Medulla oblongata (tissue), 1 donor: ENCODE data around the gene HECTD1.
"Not testable (repeated sequence)": the region's sequence is repeated elsewhere in the genome, so short reads cannot be mapped to it uniquely, and the experiment has no call there.

ENCODE experiments used
- DNase-seq: peaks from one replicate; pipeline ENCODE4 v3.0.0-alpha.2; 2015; ENCODE audit errors: extremely low spot score

Gene HECTD1

DNA sequence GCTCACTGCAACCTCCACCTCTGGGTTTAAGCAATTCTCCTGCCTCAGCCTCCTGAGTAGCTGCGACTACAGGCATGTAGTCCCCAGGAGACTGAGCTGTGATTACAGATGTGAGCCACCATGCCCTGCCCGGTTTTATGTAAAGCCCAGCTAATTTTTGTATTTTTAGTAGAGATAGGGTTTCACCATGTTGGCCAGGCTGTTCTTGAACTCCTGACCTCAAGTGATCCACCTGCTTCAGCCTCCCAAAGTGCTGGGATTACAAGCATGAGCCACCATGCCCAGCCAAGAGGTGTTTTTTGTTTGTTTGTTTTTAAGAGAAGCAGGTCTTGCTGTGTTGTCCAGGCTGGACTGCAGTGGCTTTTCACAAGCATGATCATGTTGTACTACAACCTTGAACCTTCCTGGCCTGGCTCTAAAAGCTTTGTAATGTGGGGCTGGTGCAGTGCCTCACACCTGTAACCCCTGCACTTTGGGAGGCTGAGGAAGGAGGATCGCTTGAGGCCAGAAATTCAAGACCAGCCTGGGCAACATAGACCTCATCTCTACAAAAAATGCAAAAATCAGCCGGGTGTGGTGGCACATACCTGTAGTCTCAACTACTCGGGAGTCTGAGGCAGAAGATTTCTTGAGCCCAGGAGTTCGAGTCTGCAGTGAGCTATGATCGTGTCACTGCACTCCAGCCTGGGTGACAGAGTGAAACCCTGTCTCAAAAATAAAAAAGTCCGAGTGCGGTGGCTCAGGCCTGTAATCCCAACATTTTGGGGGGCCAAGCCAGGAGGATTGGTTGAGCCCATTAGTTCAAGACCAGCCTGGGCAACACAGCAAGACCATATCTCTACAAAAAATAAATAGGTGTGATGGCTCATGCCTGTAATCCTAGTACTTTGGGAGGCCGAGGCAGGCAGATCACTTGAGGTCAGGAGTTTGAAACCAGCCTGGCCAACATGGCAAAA, 113.4 kb downstream of the HECTD1 start:
- not testable (repeated sequence) for DNase-seq

DNA sequence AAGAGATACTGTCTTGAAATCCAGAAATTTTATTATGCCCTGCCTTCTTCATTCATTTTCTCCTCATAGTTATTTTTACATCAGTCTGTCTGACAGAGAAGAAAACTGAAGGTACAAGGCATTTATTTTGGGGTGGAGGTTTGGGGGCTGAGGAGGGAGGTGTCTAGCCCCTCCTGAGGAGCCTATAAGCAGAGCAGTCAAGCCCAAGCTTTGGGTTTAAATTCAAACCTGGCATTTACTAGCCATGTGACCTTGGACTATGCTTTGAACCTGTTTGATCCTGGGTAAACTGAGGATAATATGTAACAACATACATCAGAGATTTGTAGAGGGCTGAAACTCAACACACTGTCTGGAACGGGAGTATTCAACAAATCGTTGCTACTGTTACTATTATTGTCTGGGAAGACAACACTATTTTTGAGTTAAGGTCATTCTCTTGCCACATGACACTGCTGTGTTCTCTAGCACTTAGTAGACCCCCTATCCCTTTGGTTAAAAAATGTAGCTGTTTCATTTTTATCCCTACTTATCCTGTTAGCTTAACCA, 115.4 kb downstream of the HECTD1 start:
- no peak for DNase-seq

DNA sequence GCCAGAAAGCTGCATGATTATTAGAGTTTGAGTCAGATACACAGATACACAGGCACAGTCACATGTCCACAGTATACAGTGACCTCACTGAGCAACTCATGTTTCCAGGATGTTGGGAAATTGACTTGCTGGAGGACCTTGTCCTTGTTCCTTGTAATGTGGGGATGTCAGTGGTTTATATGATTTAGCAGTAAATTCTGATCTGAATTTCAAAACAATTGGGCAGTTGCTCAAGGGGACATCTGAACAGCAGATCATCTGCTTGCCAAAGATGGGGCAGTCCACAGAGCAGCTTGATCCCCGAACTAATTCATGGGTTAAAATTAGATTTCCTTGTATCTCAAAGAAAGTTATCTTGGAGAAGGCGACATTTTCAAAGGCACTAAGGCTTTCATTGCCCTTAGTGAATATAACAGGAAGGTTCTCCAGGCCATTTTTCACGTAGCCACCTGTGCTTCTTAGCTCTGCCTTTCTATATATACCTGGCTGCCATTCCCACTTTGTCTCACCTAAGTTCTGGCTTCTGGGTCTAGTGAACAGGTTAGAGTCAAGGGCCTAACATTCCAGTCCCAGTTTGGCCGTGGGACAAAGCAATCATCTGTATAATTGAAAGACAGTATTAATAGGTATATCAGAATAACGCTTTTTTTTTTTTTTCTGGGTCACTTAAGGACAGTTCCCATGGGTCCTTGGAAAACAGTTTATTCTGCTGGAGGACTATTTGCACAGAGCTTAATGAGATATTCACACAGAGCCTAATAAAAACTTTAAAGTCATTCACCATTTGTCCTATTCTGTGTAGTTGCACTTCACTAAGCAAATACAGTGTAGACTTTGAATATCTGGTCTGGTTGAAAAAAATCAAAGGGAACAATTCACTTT, 116.5 kb downstream of the HECTD1 start:
- DNase-seq = no peak

DNA sequence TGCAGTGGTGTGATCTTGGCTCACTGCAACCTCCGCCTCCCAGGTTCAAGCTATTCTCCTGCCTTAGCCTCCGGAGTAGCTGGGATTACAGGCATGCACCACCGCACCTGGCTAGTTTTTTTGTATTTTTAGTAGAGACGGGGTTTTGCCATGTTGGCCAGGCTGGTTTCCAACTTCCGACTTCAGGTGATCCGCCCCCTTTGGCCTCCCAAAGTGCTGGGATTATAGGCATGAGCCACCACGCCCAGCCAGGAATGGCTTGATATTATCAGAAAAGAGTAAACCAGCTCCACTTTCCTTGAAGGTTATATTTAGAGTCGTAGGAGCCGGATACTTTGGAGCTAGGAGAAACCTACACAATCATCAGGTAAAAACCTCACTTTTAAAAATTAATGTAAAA, 121.1 kb downstream of the HECTD1 start:
- DNase-seq = not testable (repeated sequence)

DNA sequence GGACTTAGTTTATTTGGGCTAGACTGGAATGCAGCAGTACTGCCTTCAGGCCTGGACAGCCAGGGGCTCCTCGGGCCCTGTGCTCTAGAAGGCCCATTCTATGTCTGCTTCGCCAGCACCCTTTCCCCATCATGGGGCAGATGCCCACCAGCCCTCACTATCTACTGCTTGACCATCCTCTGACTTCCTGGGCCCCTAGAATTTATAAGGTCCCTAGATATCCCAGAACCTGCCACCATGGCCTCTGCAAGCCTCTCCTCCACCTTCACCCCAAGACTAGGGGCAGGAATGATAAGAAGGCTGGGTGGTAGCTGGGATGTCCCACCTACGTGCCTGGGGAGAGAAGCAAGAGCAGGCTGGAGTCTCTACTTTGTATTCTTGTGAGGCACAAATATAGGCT, 122.6 kb downstream of the HECTD1 start:
- no peak for DNase-seq

DNA sequence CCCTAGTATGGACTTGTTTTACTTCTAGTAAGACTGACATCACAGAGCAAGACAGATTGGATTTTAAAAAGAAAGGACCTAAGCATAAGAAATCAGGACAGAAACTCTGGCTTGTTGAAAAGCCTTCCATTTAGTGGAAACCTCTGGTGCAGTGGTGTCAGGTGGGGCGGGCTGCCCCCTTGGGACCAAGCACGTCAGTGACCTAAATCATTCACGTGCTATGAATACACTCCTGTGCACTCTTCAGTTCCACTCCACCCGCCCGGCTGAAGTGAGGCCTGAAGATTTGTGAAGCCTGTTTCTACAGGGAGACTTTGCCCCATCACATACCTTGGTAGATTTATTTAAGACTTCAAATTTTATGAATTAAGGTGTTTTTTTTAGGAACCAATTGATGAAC, 123.2 kb downstream of the HECTD1 start:
- no peak for DNase-seq

DNA sequence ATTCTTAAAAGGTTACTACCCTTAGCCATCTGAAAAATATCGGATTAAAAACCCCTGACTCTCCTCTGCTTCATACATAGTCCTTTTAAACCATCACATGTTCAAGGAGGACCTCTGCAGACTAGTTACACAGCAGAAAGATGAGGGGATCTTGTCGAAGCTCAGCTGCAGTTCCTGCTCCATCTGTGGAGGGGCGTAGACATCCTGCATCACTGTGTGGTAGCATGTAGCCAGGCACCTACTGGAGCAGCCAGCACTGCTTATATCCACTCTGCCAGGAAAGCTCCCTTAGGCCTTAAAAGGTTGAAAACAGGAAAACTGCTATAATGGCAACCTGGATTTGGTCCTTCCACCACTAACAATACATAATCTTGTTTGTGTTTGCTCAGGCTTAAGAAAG, 123.8 kb downstream of the HECTD1 start:
- DNase-seq = no peak

DNA sequence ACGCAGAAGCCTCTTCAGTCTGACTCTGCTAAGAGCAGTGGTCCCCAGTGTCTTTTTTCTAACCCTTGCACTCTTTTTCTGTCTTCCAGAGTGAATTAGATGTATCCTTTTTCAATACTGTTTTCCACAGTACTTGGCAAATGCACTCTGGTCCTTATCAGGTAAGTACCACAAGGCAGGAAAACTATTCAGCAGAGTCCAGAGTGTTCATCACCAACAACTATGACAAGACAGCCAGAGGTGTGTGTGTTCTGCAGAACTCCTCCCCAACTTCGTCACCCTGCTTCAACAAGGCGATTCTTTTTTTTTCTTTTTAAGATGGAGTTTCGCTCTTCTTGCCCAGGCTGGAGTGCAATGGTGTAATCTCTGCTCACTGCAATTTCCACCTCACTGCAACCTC, 127.1 kb downstream of the HECTD1 start:
- no peak for DNase-seq

DNA sequence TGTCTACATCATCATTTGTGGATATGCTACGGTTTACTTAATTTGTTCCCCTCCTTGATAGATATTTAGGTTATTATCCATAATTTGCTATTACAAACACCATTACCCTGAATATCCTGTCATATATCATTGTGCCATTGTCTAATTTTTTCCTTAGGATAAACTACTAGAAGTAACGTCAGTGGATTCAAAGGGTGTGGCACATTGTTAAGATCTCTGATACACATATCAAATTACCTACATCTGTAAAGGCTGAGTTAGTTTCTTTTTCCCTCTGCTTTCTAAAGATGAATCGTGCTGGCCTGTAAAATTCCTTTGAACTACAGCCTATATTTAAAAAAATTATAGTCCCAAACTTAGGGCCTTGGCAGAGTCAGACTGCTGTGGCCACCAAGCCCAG, 127.5 kb downstream of the HECTD1 start:
- DNase-seq = no peak

DNA sequence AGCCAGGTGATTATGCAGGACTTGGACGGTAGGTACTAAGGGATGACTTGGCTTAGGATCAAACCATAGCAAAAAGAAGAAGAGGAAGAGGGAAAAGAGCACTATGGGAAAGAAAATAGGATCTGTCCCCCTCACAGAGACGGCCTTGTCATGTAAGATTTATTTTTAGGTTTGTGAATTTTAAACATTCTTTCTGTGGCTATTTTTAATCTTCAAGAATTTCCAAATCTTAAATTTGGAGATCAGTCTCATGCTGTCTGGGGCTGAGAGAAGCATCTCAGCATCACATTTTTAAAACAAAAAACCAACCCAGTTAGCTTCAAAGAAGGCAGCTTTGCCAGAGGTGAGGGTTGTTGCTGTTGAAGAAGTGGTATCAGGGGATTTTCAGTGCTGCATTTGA, 128.8 kb downstream of the HECTD1 start:
- DNase-seq = no peak

DNA sequence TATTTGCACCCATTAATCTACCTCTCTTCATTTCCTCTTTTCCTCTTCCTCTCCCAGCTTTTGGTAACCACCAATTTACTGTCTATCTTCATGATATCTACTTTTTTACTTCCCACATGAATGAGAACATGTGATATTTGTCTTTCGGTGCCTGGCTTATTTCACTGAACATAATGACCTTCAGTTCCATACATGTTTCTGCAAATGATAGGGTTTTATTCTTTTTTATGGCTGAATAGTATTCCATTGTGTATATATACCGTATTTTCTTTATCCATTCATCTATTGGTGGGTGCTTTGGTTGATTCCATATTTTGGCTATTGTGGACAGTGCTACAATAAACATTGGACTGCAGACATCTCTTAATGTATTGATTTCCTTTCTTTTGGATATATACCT, 132.4 kb downstream of the HECTD1 start:
- no peak for DNase-seq

DNA sequence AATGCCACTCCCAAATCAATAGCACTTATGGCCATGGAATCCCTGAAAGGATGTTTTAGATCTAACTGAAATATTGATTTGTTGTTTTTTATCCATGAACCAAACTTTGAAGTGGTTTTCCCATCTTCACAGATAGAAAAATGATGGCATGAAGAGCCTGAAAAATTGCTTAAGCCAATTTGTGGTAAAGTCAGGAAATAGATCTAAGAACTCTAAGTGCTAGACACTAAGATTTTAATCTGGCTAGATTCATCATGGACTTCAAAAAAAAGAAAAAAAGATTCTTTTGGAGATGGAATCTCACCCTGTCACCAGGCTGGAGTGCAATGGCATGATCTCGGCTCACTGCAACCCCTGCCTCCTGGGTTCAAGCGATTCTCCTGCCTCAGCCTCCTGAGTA, 136.4 kb downstream of the HECTD1 start:
- DNase-seq = no peak

DNA sequence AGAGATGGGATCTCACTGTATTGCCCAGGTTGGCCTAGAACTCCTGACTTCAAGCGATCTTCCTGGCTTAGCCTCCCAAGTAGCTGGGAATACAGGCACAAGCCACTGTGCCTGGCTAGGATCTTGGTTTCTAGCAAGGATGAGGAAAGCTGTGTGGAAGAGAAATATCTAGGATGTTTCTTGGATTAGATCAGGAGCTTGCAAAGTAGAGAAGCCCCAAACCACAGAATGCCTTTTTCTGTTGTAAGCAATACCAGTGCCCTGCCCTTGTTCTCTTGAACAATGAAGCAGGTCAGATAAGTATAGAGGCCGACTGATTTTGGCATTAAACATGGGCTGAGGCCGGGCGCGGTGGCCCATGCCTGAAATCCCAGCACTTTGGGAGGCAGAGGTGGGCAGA, 137.2 kb downstream of the HECTD1 start:
- no peak for DNase-seq

DNA sequence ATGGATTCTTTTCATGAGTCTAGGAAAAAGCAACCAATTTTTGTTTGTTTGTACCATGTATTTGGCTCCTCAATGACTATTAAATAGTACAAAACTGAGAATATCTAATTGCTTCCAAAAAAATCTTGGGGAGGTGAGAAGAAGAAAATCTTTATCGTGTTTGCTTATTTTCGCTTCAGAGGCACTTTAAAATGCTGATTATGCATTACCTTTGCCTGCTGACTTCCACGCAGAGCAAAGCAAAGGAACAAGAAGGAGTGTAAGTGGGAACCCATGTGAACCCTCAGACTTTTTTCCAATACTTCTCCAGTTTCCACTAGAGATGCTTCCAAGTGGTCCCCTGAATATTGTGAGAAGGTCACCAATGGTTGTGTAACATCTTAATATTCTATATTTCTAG, 138.2 kb downstream of the HECTD1 start:
- no peak for DNase-seq

DNA sequence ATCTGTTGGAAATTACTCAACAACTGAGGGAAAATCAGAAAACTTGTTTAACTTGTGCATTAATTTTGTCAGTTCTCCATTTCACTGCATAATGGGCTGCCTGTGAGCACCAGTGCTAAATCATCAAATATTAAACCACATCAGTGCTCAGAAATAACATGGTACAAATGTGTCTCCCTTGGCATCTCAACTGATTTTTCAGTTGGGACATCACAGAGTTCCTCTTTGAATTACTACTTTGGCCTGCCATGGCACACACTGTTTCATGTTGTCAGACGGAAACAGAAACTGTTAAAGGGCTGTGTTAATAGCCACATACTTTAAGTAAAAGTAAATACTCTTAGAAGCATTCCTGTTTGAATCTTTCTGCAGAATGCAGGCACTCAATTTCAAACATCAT, 139.4 kb downstream of the HECTD1 start:
- no peak for DNase-seq

DNA sequence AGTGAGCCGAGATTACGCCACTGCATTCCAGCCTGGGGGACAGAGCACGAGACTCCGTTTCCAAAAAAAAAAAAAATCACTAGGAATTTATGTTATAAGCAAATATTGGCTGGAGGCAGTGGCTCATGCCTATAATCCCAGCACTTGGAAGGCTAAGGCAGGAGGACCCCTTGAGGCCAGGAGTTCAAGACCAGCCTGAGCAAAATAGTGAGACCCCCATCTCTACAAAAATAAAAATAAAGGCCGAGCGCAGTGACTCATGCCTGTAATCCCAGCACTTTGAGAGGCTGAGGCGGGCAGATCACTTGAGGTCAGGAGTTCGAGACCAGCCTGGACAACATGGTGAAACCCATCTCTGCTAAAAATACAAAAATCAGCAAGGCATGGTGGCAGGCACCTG, 144.7 kb downstream of the HECTD1 start:
- DNase-seq = not testable (repeated sequence)

DNA sequence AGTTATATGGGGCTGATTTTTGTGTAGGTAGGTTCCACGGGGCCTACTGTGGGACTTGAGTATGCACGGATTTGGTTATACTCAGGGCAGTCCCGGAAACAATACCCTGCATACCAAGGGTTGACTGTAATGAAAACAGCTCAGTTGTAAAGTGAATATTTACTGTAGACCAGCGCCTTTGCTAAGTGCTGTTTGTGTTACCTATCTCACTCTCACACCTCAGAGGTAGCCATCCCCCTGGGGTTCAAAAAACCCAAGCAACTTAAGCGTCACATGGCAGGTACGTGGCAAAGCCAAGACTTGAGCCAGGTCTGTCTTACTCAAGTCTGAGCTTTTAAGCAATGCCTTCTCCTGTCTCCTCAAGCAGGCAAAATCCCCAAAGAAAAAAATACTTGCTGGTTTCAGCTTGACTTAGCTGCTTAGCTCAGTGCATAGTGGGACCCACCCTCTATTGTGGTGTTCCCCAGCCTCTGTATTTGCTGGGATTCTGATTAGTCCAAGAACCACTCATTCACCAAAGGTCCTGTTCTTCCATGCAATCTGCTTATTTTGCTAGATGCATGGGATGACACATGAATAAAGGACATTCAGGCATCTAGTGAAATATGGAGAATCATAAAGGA, 147.2 kb downstream of the HECTD1 start:
- DNase-seq = no peak

DNA sequence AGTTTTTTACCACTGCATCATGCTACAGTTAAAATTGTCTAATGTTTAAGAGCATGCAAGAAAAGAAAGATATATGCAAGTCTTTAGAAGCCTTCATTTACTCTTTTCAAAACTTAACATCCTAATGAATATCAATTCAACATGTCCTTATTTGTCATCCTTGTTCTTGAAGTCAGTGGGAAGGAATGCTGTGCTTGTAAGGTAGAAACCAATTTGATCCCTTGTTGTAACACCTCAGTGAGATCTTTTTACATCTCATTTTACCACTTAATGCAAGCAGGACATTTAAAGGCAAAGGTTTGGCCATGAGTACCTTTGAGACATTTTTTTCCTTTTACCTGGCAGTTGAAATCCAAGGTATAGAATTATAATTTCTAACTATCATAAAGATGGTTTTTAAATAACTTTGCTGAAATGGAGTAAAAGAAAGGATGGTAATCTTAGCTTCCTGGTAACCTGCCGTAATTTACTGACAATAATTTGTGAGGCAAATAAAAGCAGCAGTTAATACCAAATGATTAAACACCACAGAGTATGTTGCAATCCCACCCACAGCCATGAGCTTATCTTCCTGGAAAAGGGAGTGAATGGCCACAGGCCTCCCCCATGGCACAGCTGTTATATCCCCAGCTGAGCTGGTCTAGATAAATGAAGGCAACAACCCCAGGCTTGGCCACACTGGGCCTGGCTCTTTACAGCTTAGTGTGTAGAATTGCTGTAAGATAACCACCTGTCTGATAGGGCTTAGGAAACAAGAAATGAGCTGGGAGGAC, 148.3 kb downstream of the HECTD1 start:
- no peak for DNase-seq

DNA sequence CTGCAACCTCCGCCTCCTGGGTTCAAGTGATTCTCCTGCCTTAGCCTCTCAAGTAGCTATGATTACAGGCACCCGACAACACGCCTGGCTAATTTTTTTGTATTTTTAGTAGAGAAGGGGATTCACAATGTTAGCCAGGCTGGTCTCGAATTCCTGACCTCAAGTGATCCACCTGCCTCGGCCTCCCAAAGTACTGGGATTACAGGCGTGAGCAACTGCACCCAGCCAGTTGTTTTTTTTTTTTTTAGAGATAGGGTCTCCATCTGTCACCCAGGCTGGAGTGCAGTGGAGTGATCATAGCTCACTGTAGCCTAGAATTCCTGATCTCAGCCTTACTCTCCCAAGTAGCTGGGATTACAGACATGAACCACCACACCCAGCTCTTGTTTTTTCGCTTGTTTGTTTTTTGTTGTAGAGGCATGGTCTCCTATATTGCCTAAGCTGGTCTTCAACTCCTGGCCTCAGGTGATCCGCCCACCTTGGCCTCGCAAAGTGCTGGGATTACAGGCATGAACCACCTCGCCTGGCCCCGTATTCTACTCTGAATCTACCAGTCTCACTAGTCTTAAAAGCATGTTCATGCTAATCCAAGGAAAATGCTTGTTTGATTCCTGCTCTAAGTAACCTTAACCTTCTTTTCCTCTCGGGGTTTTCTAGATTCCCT, 149.8 kb downstream of the HECTD1 start:
- no peak for DNase-seq

DNA sequence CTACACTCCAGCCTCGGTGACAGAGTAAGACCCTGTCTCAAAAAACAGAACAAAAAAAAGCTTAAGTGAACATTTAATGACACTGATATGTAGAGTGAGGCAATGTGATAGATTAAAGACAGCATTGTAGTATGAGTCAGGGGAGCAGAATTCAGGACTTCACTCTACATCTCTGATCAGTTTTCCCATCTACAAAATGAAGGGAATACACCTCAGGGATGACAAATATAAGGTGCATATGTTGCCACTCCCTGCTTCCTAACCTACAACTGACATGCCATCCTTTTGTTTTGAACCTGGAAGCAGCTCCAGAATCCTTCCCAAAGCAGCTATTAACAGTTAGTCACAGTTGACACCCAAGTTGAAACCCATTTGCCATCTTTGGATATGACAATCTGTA, 150.6 kb downstream of the HECTD1 start:
- DNase-seq = no peak
